Mesothelial cell of epicardium (in vitro differentiated cells): Measurements from ENCODE around the gene NYAP1. TPM values are rescaled to one million over a fixed set of nuclear protein-coding genes. Genes with fewer than 3 reads are reported as not detected.

ENCODE experiments used
- DNase-seq, 2 experiments: peaks; one replicate each; pipeline ENCODE4 v3.0.0; 2021; ENCODE audit warnings: low spot score in 2 of 2; ENCODE audit not compliant: unreplicated experiment in 2 of 2
- H3K27ac Mint-ChIP-seq: 2 replicates; pipeline ENCODE4 v1.8.0; 2021; ENCODE audit warnings: mixed read lengths
- H3K27me3 Mint-ChIP-seq: 2 replicates; pipeline ENCODE4 v1.8.0; 2021; ENCODE audit warnings: low read depth, mixed read lengths
- H3K36me3 Mint-ChIP-seq: 2 replicates; pipeline ENCODE4 v1.8.0; 2021; ENCODE audit warnings: mixed read lengths
- H3K4me1 Mint-ChIP-seq: 2 replicates; pipeline ENCODE4 v1.8.0; 2021; ENCODE audit warnings: mixed read lengths
- H3K4me3 Mint-ChIP-seq: 2 replicates; pipeline ENCODE4 v1.8.0; 2021; ENCODE audit warnings: mild to moderate bottlenecking, moderate library complexity, mixed read lengths
- H3K9me3 Mint-ChIP-seq: 2 replicates; pipeline ENCODE4 v1.8.0; 2021; ENCODE audit warnings: mixed read lengths
- total RNA-seq: library from RNA; stranded (reverse); gene quantifications from 3 replicates; pipeline ENCODE4 v1.2.1, GENCODE V29; 2021
- TF ChIP-seq, protein P1 (sequence below): fragments of 200-600 bp; sonication (generic); IDR thresholded peaks from one replicate; pipeline ENCODE4 v1.5.0; 2021; ENCODE audit warnings: antibody characterized with exemption; ENCODE audit not compliant: unreplicated experiment

NYAP1 gene
- total RNA-seq, 1 donor from 2014 or later, result 8.5 TPM

DNA sequence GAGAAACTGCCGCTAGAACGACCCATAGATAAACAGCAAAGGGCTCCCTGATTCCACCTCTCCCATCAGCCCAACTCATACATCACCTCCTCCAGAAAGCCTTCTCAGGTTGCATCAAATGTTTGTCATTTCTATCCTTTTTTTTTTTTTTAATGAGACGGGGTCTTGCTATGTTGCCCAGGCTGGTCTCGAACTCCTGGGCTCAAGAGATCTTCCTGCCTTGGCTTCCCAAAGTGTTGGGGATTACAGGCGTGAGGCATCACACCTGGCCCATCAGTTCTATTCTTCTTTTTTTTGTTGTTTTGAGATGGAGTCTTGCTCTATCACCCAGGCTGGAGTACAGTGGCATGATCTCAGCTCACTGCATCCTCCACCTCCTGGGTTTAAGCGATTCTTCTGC, 26.7 kb upstream of the NYAP1 start:
- Mint-ChIP-seq H3K4me1 (no peaks in the 10 kb centered on the region), H3K9me3 (no peaks in the 10 kb centered on the region), H3K27me3 (no peaks in the 10 kb centered on the region), H3K4me3 (no peak overlapping the region), H3K36me3 (peaks cover 3% of the 10 kb centered on the region), H3K27ac (no peak overlapping the region)
- TF ChIP-seq, protein P1, sequence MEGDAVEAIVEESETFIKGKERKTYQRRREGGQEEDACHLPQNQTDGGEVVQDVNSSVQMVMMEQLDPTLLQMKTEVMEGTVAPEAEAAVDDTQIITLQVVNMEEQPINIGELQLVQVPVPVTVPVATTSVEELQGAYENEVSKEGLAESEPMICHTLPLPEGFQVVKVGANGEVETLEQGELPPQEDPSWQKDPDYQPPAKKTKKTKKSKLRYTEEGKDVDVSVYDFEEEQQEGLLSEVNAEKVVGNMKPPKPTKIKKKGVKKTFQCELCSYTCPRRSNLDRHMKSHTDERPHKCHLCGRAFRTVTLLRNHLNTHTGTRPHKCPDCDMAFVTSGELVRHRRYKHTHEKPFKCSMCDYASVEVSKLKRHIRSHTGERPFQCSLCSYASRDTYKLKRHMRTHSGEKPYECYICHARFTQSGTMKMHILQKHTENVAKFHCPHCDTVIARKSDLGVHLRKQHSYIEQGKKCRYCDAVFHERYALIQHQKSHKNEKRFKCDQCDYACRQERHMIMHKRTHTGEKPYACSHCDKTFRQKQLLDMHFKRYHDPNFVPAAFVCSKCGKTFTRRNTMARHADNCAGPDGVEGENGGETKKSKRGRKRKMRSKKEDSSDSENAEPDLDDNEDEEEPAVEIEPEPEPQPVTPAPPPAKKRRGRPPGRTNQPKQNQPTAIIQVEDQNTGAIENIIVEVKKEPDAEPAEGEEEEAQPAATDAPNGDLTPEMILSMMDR, result no peak
- DNase-seq, result no peak

DNA sequence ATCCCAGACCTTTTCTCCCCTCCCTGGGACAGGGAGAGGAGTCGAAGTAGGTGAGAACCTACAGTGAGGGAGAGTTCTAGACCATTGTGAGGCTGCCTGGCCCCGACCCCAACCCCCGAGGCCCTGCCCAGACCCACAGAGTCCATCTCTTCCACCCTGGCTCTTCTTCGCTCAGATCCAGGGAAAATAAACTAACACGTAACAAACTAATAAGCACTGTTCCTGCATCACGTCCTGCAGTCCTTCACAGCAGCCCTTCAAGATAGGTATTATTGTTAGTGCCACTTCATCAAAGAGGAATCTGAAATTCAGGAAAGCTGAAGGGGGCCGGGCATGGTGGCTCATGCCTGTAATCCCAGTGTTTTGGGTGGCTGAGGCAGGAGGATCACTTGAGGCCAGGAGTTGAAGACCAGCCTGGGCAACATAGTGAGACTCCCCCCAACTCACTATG, 19.5 kb upstream of the NYAP1 start, which contains the start of gene SPACDR:
Gene SPACDR (minus strand): TSS at position 51 of the 451 bp plus-strand sequence. CDS start 235 bp downstream, outside the sequence.
- DNase-seq, result no peak
- H3K27ac Mint-ChIP-seq, result no peak within 1 kb of the TSS
- H3K4me3 Mint-ChIP-seq, result no peak within 1 kb of the TSS
- no peaks in the 10 kb centered on the region for H3K27me3 Mint-ChIP-seq
- peaks cover 2% of the 10 kb centered on the region for H3K4me1 Mint-ChIP-seq
- no peaks in the 10 kb centered on the region for H3K9me3 Mint-ChIP-seq
- TF ChIP-seq, protein P1, result no peak
- peaks cover 3% of the 10 kb centered on the region for H3K36me3 Mint-ChIP-seq

DNA sequence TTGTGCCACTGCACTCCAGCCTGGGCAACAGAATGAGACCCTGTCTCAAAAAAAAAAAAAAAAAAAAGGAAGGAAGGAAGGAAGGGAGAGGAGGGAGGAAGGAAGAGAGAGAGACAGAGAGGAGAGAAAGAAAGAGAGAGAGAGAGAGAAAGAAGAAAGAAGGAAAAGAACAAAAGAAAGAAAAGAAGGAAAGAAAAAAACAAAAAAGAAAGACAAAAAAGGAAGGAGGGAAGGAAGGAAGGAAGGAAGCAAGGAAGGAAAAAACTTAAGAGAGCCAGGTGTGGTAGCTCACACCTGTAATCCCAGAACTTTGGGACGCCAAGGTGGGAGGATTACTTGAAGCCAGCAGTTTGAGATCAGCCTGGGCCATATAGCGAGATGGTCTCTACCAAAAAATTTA, 18.9 kb upstream of the NYAP1 start:
- TF ChIP-seq, protein P1, result no peak
- no peak overlapping the region for H3K4me3 Mint-ChIP-seq
- H3K9me3 Mint-ChIP-seq, result no peaks in the 10 kb centered on the region
- no peak for DNase-seq
- no peaks in the 10 kb centered on the region for H3K27me3 Mint-ChIP-seq
- H3K4me1 Mint-ChIP-seq, result peaks cover 4% of the 10 kb centered on the region
- H3K27ac Mint-ChIP-seq, result no peak overlapping the region
- no peaks in the 10 kb centered on the region for H3K36me3 Mint-ChIP-seq

DNA sequence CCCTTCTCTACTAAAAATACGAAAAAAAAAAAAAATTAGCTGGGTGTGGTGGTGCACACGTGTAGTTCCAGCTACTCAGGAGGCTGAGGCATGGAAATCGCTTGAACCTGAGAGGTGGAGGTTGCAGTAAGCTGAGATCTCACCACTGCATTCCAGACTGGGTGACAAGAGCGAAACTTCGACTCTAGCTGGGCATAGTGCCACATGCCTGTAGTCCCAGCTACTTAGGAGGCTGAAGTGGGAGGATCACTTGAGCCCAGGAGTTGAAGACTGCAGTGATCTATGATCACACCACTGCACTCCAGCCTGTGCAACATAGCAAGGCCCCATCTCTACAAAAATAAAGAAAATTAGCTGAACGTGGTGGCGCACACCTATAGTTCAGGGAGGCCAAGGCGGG, 18.4 kb upstream of the NYAP1 start:
- no peak overlapping the region for H3K27ac Mint-ChIP-seq
- no peaks in the 10 kb centered on the region for H3K9me3 Mint-ChIP-seq
- no peak for DNase-seq
- H3K27me3 Mint-ChIP-seq, result no peaks in the 10 kb centered on the region
- H3K36me3 Mint-ChIP-seq, result no peaks in the 10 kb centered on the region
- peaks cover 8% of the 10 kb centered on the region for H3K4me1 Mint-ChIP-seq
- TF ChIP-seq, protein P1, result no peak
- no peak overlapping the region for H3K4me3 Mint-ChIP-seq

DNA sequence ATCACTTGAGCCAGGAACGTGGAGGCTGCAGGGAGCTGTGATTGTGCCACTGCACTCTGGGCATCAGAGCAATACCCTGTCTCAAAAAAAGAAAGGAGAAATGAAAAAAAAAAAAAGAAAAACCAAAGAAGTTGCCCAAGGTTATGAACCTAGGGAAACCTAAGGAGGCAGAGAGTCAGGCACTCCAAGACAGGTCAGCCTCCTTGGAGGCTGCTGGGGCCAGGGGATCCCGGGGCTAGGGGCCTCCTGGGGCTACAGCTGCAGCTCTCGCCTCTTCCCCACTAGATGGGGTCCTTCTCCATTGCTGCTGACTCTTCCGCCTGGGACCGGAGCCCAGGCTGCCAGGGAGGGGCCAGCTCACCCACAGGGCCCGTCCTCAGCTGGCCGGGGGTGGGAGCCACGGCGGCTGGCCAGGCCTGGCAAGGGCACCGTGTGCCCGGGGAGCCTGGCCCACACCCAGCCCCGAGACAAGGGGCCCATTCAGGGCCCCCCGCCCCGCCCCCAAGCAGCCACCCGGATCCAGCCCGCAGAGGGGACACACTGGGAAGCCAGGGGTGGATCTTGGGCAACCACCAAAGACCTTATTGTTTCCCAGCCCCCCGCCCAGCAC, 17.9 kb upstream of the NYAP1 start:
- Mint-ChIP-seq H3K36me3 (peaks cover 2% of the 10 kb centered on the region), H3K9me3 (no peaks in the 10 kb centered on the region), H3K4me3 (no peak overlapping the region), H3K4me1 (peaks cover 8% of the 10 kb centered on the region), H3K27ac (no peak overlapping the region), H3K27me3 (no peaks in the 10 kb centered on the region)
- TF ChIP-seq, protein P1, result no peak
- DNase-seq, result no peak
